Activated CD4-positive, alpha-beta memory T cell treated with anti-CD3 and anti-CD28 coated beads for 36 hours (primary cell): Measurements from ENCODE around the gene PWWP2B. TPM values are rescaled to one million over a fixed set of nuclear protein-coding genes. Genes with fewer than 3 reads are reported as not detected.

Source experiments
- CTCF ChIA-PET: fragments of 350-600 bp; sonication (Branson Sonifier 250); formaldehyde crosslinking; loops from one replicate; lab custom pipeline; 2021; ENCODE audit warnings: antibody characterized with exemption, inconsistent platforms; lab: Charles Lee
- POLR2A ChIA-PET: fragments of 350-600 bp; sonication (Branson Sonifier 250); formaldehyde crosslinking; loops from one replicate; lab custom pipeline; 2021; ENCODE audit warnings: antibody characterized with exemption; lab: Charles Lee
- DNase-seq: peaks from one replicate; pipeline ENCODE4 v3.0.0-alpha.2; 2020
- H3K27ac Mint-ChIP-seq: one replicate; pipeline ENCODE4 v1.8.0; 2021; ENCODE audit warnings: mixed read lengths
- H3K27me3 Mint-ChIP-seq: one replicate; pipeline ENCODE4 v1.8.0; 2021; ENCODE audit warnings: mixed read lengths
- H3K36me3 Mint-ChIP-seq: one replicate; pipeline ENCODE4 v1.8.0; 2021; ENCODE audit warnings: mixed read lengths
- H3K4me1 Mint-ChIP-seq: one replicate; pipeline ENCODE4 v1.8.0; 2021; ENCODE audit warnings: low read depth, mixed read lengths
- H3K4me3 Mint-ChIP-seq: one replicate; pipeline ENCODE4 v1.8.0; 2021; ENCODE audit warnings: mild to moderate bottlenecking, mixed read lengths
- H3K9me3 Mint-ChIP-seq: one replicate; pipeline ENCODE4 v1.8.0; 2021; ENCODE audit warnings: mixed read lengths
- intact Hi-C: fragments of 100-400 bp; cut with micrococcal nuclease; formaldehyde crosslinking; loops from one replicate; pipeline ENCODE4 v1.15.1; 2023
- total RNA-seq, 2 experiments: library from RNA; stranded (reverse); gene quantifications; one replicate each; pipeline ENCODE4 v1.2.3, GENCODE V29; 2021

Gene PWWP2B
- total RNA-seq, 2 experiments from 2014 or later = 3.0 to 3.1 TPM

GRCh38 chr10:132459301-132460003 is 62.5 kb downstream of the PWWP2B start:
- CTCF ChIA-PET = interaction anchor here (0.7 to 2.5 kb wide), 13 partner anchors 12 to 208 kb away, joined by 3 to 16 read pairs (median 5); no protein-coding TSS in a partner anchor

GRCh38 chr10:132460071-132460470 is 63.1 kb downstream of the PWWP2B start:
- ChIA-PET POLR2A (no interaction called here), CTCF (interaction anchor here (0.8 to 2.5 kb wide), 9 partner anchors 15 to 207 kb away, joined by 3 to 16 read pairs (median 4); no protein-coding TSS in a partner anchor)
- intact Hi-C loops = no loop called here
- DNase-seq = no peak
- Mint-ChIP-seq H3K27me3 (no peaks in the 10 kb centered on the region), H3K4me3 (no peak overlapping the region), H3K36me3 (no peaks in the 10 kb centered on the region), H3K4me1 (peaks cover 2% of the 10 kb centered on the region), H3K27ac (no peak overlapping the region), H3K9me3 (no peaks in the 10 kb centered on the region)

More at GRCh38 chr10:132459301-132460003, 62.5 kb downstream of the PWWP2B start:
- intact Hi-C loops = no loop called here
- Mint-ChIP-seq H3K36me3 (no peaks in the 10 kb centered on the region), H3K4me3 (no peak overlapping the region), H3K9me3 (no peaks in the 10 kb centered on the region), H3K27me3 (no peaks in the 10 kb centered on the region), H3K27ac (no peak overlapping the region), H3K4me1 (peaks cover 2% of the 10 kb centered on the region)
- DNase-seq = no peak
- POLR2A ChIA-PET = no interaction called here

DNA sequence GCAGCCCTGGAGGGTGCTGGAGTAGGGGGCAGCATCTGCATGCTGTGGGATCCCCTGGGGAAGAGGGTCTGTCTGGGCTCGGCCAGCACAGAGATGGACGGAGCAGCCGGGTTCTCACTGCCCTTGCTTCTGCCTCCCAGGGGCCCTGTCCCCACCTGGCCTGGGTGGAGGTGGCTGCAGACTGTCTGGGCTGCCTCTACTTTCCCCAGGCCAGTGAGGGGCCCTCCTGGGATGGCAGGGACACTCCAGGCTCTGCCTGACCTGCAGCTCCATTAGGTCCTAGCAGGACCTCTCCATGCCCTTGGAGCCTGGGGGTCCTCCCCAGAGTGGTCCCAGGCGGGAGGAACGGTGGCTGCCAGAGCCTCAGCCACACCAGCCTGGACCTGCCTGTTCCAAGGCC is 63.7 kb downstream of the PWWP2B start:
- Mint-ChIP-seq H3K4me1 (peaks cover 2% of the 10 kb centered on the region), H3K4me3 (no peak overlapping the region), H3K27me3 (no peaks in the 10 kb centered on the region), H3K36me3 (no peaks in the 10 kb centered on the region), H3K27ac (no peak overlapping the region), H3K9me3 (no peaks in the 10 kb centered on the region)
- CTCF ChIA-PET = interaction anchor here (0.8 to 2.5 kb wide), 5 partner anchors 75 to 206 kb away, joined by 3 to 16 read pairs (median 3); no protein-coding TSS in a partner anchor
- intact Hi-C loops = no loop called here
- POLR2A ChIA-PET = no interaction called here
- DNase-seq = no peak

GRCh38 chr10:132461103-132461682 is 64.2 kb downstream of the PWWP2B start:
- no peaks in the 10 kb centered on the region for H3K9me3 Mint-ChIP-seq
- no peaks in the 10 kb centered on the region for H3K36me3 Mint-ChIP-seq
- POLR2A ChIA-PET = no interaction called here
- DNase-seq = no peak
- intact Hi-C loops = no loop called here
- H3K27me3 Mint-ChIP-seq = no peaks in the 10 kb centered on the region
- CTCF ChIA-PET = interaction anchor here (1.0 to 1.3 kb wide), 2 partner anchors 175 to 179 kb away, joined by 3 read pairs; no protein-coding TSS in a partner anchor
- H3K4me1 Mint-ChIP-seq = peaks cover 2% of the 10 kb centered on the region
- no peak overlapping the region for H3K27ac Mint-ChIP-seq
- no peak overlapping the region for H3K4me3 Mint-ChIP-seq

DNA sequence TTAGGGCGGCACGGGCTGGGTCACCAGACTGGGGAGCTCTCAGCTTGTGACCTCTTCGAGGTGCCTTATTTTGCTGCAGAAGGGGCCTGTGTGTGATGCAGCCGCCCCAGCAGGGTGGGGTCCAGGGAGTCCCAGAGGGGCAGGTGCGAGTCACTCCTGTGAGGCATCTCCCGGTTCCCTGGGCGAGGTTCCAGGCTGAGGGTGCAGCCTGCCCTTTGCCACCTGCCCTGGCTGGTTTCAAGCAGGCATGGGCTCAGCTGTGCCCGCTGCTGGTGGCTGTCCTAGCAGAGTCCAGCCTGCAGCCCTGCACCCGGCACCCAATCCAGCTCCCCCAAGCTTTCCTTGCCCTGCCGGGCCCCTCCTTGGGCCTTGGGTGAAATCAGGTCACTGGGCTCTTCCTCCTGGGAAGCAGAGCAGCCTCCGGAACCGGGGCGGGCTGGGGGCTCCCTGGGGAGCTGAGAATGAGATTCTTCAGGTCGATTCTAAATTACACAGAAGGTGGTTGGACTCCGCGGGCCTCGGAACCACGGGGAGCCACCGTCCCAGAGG is 64.8 kb downstream of the PWWP2B start:
- CTCF ChIA-PET = no interaction called here
- H3K9me3 Mint-ChIP-seq = no peaks in the 10 kb centered on the region

DNA sequence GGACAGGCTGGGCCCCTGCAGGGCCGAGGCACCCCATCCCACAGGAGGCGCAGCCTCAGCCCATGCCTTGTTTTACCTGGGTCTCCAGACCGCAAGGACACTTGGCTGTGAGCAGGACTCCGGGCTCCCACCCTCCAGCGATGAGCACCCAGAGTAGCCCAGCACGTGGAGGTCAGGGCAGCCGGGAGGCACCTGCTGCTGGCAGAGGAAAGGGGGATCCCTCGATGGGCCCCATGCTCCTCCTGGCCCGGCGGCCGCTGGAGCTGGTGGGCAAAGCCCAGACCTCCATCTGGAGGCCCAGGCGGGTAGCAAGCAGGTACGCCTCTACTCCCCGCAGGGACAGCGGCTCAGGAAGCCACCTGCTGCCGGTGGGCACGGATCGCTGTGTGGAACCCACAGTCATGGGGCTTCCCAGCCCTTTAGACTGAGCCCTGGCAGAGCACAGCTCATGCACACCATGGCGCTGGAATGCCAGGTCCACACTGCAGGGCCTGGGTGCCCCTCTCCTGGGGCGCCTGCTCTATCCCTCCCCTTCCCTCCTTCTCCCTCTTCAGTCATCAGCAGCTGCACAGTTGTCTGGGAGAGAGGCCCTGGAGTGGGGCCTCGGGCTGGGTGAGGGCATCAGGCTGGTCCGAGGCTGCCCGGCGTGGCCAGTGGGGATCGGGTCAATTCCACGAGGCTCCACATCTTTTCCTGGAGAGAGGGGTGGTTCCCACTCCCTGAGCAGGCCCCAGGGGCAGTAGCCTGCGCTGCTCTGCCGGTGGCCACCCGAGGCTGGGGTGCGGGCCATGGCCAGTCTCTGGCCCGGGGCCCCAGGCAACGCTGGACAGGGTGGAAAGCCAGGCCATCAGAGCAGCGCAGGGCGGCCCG is 65.7 kb downstream of the PWWP2B start:
- Mint-ChIP-seq H3K27ac (no peak overlapping the region), H3K4me3 (no peak overlapping the region), H3K9me3 (no peaks in the 10 kb centered on the region), H3K27me3 (peaks cover 2% of the 10 kb centered on the region), H3K36me3 (no peaks in the 10 kb centered on the region), H3K4me1 (peaks cover 2% of the 10 kb centered on the region)
- DNase-seq = no peak
- ChIA-PET POLR2A (no interaction called here), CTCF (no interaction called here)
- intact Hi-C loops = no loop called here

More for the DNA sequence above, 64.8 kb downstream of the PWWP2B start:
- Mint-ChIP-seq H3K4me3 (no peak overlapping the region), H3K36me3 (no peaks in the 10 kb centered on the region), H3K27me3 (peaks cover 2% of the 10 kb centered on the region), H3K27ac (no peak overlapping the region), H3K4me1 (peaks cover 2% of the 10 kb centered on the region)
- DNase-seq = no peak
- intact Hi-C loops = no loop called here
- POLR2A ChIA-PET = no interaction called here

GRCh38 chr10:132463333-132464255 is 66.6 kb downstream of the PWWP2B start:
- Mint-ChIP-seq H3K9me3 (no peaks in the 10 kb centered on the region), H3K36me3 (no peaks in the 10 kb centered on the region), H3K4me1 (peaks cover 1% of the 10 kb centered on the region), H3K27me3 (peaks cover 2% of the 10 kb centered on the region), H3K4me3 (no peak overlapping the region), H3K27ac (no peak overlapping the region)
- intact Hi-C loops = no loop called here
- POLR2A ChIA-PET = no interaction called here
- CTCF ChIA-PET = no interaction called here
- DNase-seq = no peak

- intact Hi-C loops = no loop called here
- no peaks in the 10 kb centered on the region for H3K9me3 Mint-ChIP-seq
- no peak overlapping the region for H3K4me3 Mint-ChIP-seq
- ChIA-PET CTCF (no interaction called here), POLR2A (no interaction called here)
- no peaks in the 10 kb centered on the region for H3K4me1 Mint-ChIP-seq
- H3K36me3 Mint-ChIP-seq = no peaks in the 10 kb centered on the region
- H3K27me3 Mint-ChIP-seq = peaks cover 2% of the 10 kb centered on the region
- DNase-seq = no peak
- H3K27ac Mint-ChIP-seq = no peak overlapping the region
Measured at GRCh38 chr10:132464256-132465192, 67.5 kb downstream of the PWWP2B start.

GRCh38 chr10:132465193-132465888 is 68.3 kb downstream of the PWWP2B start:
- Mint-ChIP-seq H3K27ac (no peak overlapping the region), H3K9me3 (no peaks in the 10 kb centered on the region), H3K4me3 (no peak overlapping the region), H3K36me3 (no peaks in the 10 kb centered on the region), H3K27me3 (peaks cover 2% of the 10 kb centered on the region), H3K4me1 (no peaks in the 10 kb centered on the region)
- DNase-seq = no peak
- ChIA-PET CTCF (no interaction called here), POLR2A (no interaction called here)
- intact Hi-C loops = no loop called here

DNA sequence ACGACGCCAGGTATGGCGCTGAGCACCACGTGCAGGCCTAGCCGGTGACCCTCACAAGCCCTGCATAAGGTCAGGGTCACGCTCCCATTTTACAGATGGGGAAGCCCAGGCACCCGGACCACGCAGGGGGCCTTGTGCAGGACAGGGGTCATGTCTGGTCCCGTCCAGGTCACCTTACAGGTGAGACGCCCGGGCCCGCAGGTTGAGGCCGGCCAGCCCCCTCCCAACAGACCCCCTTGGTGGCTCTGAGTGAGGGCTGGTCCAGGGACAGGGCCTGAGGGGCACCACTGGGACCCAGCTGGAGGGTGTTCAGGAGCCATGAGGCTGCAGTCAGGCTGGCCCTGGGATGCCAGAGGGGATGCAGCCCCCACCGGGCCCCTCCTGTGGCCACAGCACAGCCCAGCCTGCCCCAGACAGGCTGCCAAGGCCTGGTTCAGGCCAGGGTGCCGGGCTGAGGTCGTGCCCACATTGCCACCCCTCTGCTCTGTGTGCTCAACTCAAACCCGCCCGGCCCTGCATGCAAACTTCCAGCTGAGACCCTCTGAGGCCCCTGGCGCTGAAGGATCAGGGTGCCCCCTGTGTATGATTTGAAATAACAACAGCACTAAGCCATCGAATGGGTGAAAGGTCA is 69.0 kb downstream of the PWWP2B start:
- POLR2A ChIA-PET = no interaction called here
- H3K9me3 Mint-ChIP-seq = no peaks in the 10 kb centered on the region
- H3K4me3 Mint-ChIP-seq = no peak overlapping the region
- CTCF ChIA-PET = no interaction called here
- no peak overlapping the region for H3K27ac Mint-ChIP-seq
- peaks cover 5% of the 10 kb centered on the region for H3K4me1 Mint-ChIP-seq
- no peaks in the 10 kb centered on the region for H3K36me3 Mint-ChIP-seq
- no peak for DNase-seq
- intact Hi-C loops = no loop called here
- H3K27me3 Mint-ChIP-seq = peaks cover 3% of the 10 kb centered on the region
